Lower lobe of right lung (tissue), 2 donors: ENCODE measurements around the gene IRF1. TPM values are rescaled to one million over a fixed set of nuclear protein-coding genes. Genes with fewer than 3 reads are reported as not detected.

ENCODE experiments used
- ATAC-seq, 2 donors: fragments of 200-7000 bp; cut with Tn5 transposase; one replicate each; pipeline ENCODE4 v1.9.1; 2020 to 2022; ENCODE audit warnings: mild to moderate bottlenecking in 2 of 2, moderate library complexity in 2 of 2
- DNase-seq: peaks from one replicate; pipeline ENCODE4 v3.0.0-alpha.2; 2020
- H3K27ac ChIP-seq: fragments of 200-600 bp; one replicate; pipeline ENCODE4 v1.8.0; 2022
- H3K27me3 ChIP-seq: fragments of 200-600 bp; one replicate; pipeline ENCODE4 v1.8.0; 2022; ENCODE audit warnings: low read depth
- H3K36me3 ChIP-seq: fragments of 200-600 bp; one replicate; pipeline ENCODE4 v1.8.0; 2022; ENCODE audit warnings: mild to moderate bottlenecking
- H3K4me1 ChIP-seq: fragments of 200-600 bp; one replicate; pipeline ENCODE4 v1.8.0; 2022
- H3K4me3 ChIP-seq: fragments of 200-600 bp; one replicate; pipeline ENCODE4 v1.8.0; 2022; ENCODE audit warnings: mild to moderate bottlenecking
- H3K9me3 ChIP-seq: fragments of 200-600 bp; one replicate; pipeline ENCODE4 v1.8.0; 2022
- CTCF ChIP-seq: fragments of 200-600 bp; IDR thresholded peaks from one replicate; pipeline ENCODE4 v1.8.0; 2022; ENCODE audit warnings: antibody characterized with exemption, mild to moderate bottlenecking
- intact Hi-C: fragments of 100-400 bp; cut with DNase I; formaldehyde crosslinking; loops from one replicate; pipeline ENCODE4 v1.11.0; 2022
- total RNA-seq: library from RNA; stranded (reverse); fragmentation: NEBNext Ultra II Directional; extraction: Animal tissue kit (Norgen Biotek cat#: 25700); gene quantifications from one replicate; pipeline ENCODE4 v1.2.1, GENCODE V29; 2021
- donor health status: DM: no; HTN: yes; CAD: no; lungs with severe emphysema.

The IRF1 gene
- total RNA-seq, 1 donor from 2014 or later, result 81.2 TPM

GRCh38 chr5:132473019-132473531, 17.5 kb downstream of the IRF1 start:
- H3K9me3 ChIP-seq, result no peaks in the 10 kb centered on the region
- H3K36me3 ChIP-seq, result peaks cover 10% of the 10 kb centered on the region
- H3K27ac ChIP-seq, result peak overlapping the region; percentile 61
- intact Hi-C loops, result no loop called here
- no peaks in the 10 kb centered on the region for H3K27me3 ChIP-seq
- DNase-seq (no peak), ATAC-seq (peak; percentile 9 to 73)
- H3K4me1 ChIP-seq, result peaks cover 72% of the 10 kb centered on the region
- no peak for TF ChIP-seq CTCF
- H3K4me3 ChIP-seq, result no peak overlapping the region

- H3K27ac ChIP-seq, result peak overlapping the region; percentile 36
- peaks cover 72% of the 10 kb centered on the region for H3K4me1 ChIP-seq
- no peak for TF ChIP-seq CTCF
- H3K4me3 ChIP-seq, result no peak overlapping the region
- peaks cover 10% of the 10 kb centered on the region for H3K36me3 ChIP-seq
- H3K27me3 ChIP-seq, result no peaks in the 10 kb centered on the region
- intact Hi-C loops, result no loop called here
- DNase-seq, result no peak
- ATAC-seq, result no peak
- no peaks in the 10 kb centered on the region for H3K9me3 ChIP-seq
Observed at GRCh38 chr5:132472431-132472830, 18.1 kb downstream of the IRF1 start.

GRCh38 chr5:132471944-132472343, 18.6 kb downstream of the IRF1 start:
- H3K4me3 ChIP-seq, result no peak overlapping the region
- peaks cover 72% of the 10 kb centered on the region for H3K4me1 ChIP-seq
- TF ChIP-seq CTCF, result no peak
- DNase-seq (no peak), ATAC-seq (no peak)
- peaks cover 10% of the 10 kb centered on the region for H3K36me3 ChIP-seq
- H3K9me3 ChIP-seq, result no peaks in the 10 kb centered on the region
- H3K27ac ChIP-seq, result peak overlapping the region; percentile 36
- intact Hi-C loops, result no loop called here
- no peaks in the 10 kb centered on the region for H3K27me3 ChIP-seq

- DNase-seq, result no peak
- H3K27me3 ChIP-seq, result no peaks in the 10 kb centered on the region
- peaks cover 76% of the 10 kb centered on the region for H3K4me1 ChIP-seq
- H3K4me3 ChIP-seq, result no peak overlapping the region
- peaks cover 10% of the 10 kb centered on the region for H3K36me3 ChIP-seq
- H3K9me3 ChIP-seq, result no peaks in the 10 kb centered on the region
- intact Hi-C loops, result no loop called here
- peak overlapping the region; percentile 36 for H3K27ac ChIP-seq
- TF ChIP-seq CTCF, result no peak
- no peak for ATAC-seq
Observed at GRCh38 chr5:132471151-132471907, 19.2 kb downstream of the IRF1 start.

GRCh38 chr5:132470596-132470995, 20.0 kb downstream of the IRF1 start:
- intact Hi-C loops, result no loop called here
- ATAC-seq (no peak), DNase-seq (no peak)
- no peak for TF ChIP-seq CTCF
- Histone ChIP-seq H3K27ac (peak overlapping the region; percentile 48), H3K36me3 (peaks cover 6% of the 10 kb centered on the region), H3K4me3 (no peak overlapping the region), H3K27me3 (no peaks in the 10 kb centered on the region), H3K4me1 (peaks cover 78% of the 10 kb centered on the region), H3K9me3 (no peaks in the 10 kb centered on the region)
